Left ventricle myocardium superior (tissue), 1 donor: ENCODE measurements around the gene RPS3A. TPM values are rescaled to one million over a fixed set of nuclear protein-coding genes. Genes with fewer than 3 reads are reported as not detected.
A peak's percentile ranks its signal among the peaks of the same experiment; 100 is the strongest.
"Not testable (repeated sequence)": the region's sequence is repeated elsewhere in the genome, so short reads cannot be mapped to it uniquely, and the experiment has no call there.

Experiments used
- ATAC-seq: fragments of 200-7000 bp; cut with Tn5 transposase; one replicate; pipeline ENCODE4 v1.9.1; 2020; ENCODE audit warnings: mild to moderate bottlenecking, moderate library complexity
- DNase-seq: peaks from one replicate; pipeline ENCODE4 v3.0.0-alpha.2; 2020
- intact Hi-C: fragments of 100-400 bp; cut with micrococcal nuclease; formaldehyde crosslinking; loops from one replicate; pipeline ENCODE4 v1.11.0; 2022
- total RNA-seq: library from RNA; stranded (reverse); fragmentation: NEBNext Ultra II Directional; extraction: Animal tissue kit (Norgen Biotek cat#: 25700); gene quantifications from one replicate; pipeline ENCODE4 v1.2.1, GENCODE V29; 2021
- donor health status: DM: no; HTN: yes; CAD: no; lungs with severe emphysema.

The RPS3A gene
- total RNA-seq, 1 donor from 2014 or later: 940 TPM

DNA sequence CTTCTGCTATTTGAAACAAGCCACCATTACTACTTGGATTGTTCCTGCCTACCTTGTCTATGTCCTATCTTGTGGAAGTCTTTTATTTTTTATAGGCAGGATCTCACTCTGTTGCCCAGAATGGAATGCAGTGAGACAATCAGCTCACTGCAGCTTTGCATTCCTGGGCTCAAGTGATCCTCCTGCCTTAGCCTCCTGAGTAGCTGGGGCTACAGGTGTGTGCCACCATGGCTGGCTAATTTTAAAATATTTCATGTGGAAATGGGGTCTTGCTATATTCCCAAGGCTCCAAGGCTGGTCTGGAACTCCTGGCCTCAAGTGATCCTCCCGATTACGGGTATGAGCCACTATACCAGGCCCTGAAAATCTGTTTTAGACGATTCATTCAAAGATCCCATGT, 7.6 kb downstream of the RPS3A start:
- DNase-seq (no peak), ATAC-seq (no peak)
- intact Hi-C loops: no loop called here

GRCh38 chr4:151110236-151110635, 10.8 kb downstream of the RPS3A start:
- intact Hi-C loops: no loop called here
- ATAC-seq: no peak
- DNase-seq: no peak

- DNase-seq (no peak), ATAC-seq (peak; percentile 78)
- intact Hi-C loops: no loop called here
Observed at GRCh38 chr4:151114338-151114737, 14.9 kb downstream of the RPS3A start.

GRCh38 chr4:151114986-151115385, 15.6 kb downstream of the RPS3A start:
- intact Hi-C loops: loop anchor here (5.0 kb wide), 1 partner anchor 247 kb away; no protein-coding TSS in a partner anchor
- ATAC-seq (no peak), DNase-seq (no peak)

DNA sequence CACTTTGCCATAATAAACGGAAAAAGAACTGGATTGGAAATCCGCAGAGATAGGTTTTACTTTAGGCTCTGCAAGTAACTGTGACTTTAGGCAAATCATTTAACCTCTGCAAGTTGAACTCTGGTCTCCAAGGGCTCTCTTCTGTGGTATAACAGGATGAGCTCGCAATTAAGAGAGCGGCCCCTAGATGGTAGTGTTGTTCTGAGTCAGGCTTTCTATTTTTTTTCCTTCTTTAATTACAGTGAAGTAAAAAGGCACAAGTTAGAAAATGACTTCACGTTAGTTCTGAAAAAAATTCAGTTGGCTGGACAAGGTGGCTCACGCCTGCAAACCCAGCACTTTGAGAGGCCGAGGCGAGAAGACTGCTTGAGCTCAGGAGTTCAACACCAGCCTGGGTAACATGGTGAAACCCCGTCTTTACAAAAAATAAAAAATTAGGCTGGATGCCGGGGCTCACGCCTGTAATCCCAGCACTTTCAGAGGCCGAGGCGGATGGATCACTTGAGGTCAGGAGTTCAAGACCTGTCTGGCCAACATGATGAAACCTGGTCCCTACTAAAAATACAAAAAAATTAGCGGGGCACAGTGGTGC, 18.0 kb downstream of the RPS3A start:
- peak; percentile 52 for ATAC-seq
- intact Hi-C loops: loop anchor here (5.0 kb wide), 1 partner anchor 245 kb away; no protein-coding TSS in a partner anchor

GRCh38 chr4:151129796-151130195, 30.4 kb downstream of the RPS3A start:
- intact Hi-C loops: no loop called here
- ATAC-seq: no peak
- no peak for DNase-seq

More for the DNA sequence above, 18.0 kb downstream of the RPS3A start:
- no peak for DNase-seq

DNA sequence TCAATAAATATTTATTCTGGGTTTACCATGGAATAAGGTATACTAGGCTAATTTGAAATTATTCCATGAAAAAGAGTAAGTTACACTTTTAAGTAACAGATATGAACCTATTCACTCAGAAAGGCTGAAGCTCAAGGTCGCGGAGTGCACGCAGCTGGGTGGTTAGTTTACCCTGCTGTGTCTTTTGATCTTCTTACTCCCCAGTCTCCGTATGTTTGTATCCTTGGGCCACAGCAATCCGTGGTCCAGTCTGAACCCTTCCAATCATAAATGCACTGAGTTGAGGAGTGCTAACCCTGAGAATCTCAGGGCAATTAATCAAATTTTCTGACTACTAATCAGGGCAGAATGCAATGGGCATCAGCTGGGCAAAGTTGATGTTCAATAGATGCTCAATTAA, 33.9 kb downstream of the RPS3A start:
- ATAC-seq: no peak

GRCh38 chr4:151136048-151136447, 36.6 kb downstream of the RPS3A start:
- DNase-seq, intact Hi-C loops, ATAC-seq: not testable (repeated sequence)

More for the DNA sequence above, 33.9 kb downstream of the RPS3A start:
- DNase-seq: no peak
- intact Hi-C loops: no loop called here

DNA sequence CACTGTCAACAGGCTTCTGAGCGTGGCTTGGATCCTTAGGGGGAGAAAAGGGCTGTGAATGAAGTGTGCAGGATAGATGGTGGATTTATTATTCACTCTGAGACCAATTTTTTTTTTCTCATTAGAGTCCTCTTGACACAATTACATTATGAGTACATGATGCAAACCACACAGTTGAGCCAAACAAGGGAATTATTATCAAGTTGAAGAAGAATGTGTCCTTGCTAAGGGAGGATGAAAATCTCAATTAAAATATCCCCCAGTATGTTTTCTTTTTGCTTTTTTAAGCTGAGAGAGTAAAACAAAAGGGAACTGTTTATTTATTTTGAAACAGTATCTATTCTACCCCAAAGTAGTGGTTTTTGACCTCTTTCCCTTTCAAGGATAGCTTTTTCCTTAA, 40.4 kb downstream of the RPS3A start:
- intact Hi-C loops: no loop called here
- no peak for ATAC-seq
- DNase-seq: no peak

DNA sequence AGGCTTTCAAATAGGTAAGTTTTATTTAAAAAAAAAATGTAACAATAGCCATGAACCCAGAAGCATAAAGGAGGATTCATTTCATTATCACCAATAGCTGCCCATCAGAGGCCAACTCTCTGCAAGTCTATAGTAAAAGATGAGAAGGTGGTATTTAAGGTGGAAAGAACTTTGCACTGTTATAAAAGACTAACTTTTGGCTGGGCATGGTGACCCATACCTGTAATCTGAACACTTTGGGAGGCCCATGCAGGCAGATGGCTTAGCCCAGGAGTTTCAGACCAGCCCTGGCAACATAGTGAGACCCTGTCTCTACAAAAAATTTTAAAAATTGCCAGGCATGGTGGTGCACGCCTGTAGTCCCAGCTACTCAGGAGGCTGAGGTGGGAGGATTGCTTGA, 43.3 kb downstream of the RPS3A start:
- intact Hi-C loops: no loop called here
- ATAC-seq: no peak
- DNase-seq: no peak

DNA sequence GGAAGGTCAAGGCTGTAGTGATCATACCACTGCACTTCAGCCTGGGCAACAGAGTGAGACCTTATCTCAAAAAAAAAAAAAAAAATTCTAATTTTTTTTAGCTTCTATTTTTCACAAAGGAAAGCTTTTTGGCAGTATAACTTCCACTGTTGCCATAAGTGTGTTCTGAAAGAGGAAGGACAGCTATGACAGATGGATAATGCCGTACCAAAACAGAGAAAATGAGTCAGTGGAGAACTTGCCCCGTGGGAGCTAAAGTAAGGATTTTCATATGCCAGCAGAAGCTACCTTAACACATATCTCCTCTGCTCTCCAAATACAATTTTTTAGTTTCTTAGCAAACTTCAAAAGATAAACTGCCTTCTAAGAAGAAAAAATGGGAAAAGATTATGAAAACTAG, 43.7 kb downstream of the RPS3A start:
- DNase-seq (no peak), ATAC-seq (no peak)
- intact Hi-C loops: no loop called here

GRCh38 chr4:151143811-151144210, 44.4 kb downstream of the RPS3A start:
- intact Hi-C loops: no loop called here
- DNase-seq (no peak), ATAC-seq (no peak)

- intact Hi-C loops: no loop called here
- DNase-seq (no peak), ATAC-seq (peak; percentile 89)
Observed at GRCh38 chr4:151144329-151145072, 45.1 kb downstream of the RPS3A start.

GRCh38 chr4:151147000-151147399, 47.6 kb downstream of the RPS3A start:
- DNase-seq (no peak), ATAC-seq (no peak)
- intact Hi-C loops: no loop called here

- ATAC-seq: no peak
- DNase-seq: no peak
- intact Hi-C loops: no loop called here
Observed at GRCh38 chr4:151148261-151148660, 48.8 kb downstream of the RPS3A start.

DNA sequence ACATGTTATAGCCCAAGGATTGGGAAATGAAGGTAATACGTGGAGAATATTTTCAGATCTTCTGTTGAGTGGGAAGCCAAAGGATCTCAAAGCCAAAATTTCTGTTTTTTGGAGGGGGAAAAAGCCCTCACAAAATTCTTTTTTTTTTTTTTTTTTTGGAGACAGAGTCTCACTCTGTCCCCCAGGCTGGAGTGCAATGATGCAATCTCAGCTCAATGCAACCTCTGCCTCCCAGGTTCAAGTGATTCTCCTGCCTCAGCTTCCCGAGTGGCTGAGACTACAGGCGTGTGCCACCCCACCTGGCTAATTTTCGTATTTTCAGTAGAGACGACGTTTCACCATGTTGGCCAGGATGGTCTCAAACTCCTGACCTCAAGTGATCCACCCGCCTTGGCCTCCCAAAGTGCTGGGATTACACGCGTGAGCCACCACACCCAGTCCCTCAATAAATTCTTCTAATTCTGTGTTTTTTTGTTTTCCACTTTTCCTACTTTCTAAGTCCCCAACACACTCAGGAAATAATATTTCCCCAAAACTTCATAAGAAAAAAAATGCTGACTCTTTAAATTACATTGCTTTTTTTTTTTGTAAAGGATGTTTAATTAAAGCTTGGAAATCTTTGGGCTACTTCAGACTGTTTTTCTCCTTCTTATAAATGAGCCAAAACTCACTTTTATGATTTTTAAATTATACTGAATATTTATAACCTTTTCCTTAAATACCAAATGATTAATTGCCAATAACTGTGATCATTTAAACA, 51.6 kb downstream of the RPS3A start:
- DNase-seq: no peak
- intact Hi-C loops: no loop called here
- ATAC-seq: no peak

GRCh38 chr4:151152028-151152427, 52.6 kb downstream of the RPS3A start:
- ATAC-seq (no peak), DNase-seq (no peak)
- intact Hi-C loops: no loop called here

DNA sequence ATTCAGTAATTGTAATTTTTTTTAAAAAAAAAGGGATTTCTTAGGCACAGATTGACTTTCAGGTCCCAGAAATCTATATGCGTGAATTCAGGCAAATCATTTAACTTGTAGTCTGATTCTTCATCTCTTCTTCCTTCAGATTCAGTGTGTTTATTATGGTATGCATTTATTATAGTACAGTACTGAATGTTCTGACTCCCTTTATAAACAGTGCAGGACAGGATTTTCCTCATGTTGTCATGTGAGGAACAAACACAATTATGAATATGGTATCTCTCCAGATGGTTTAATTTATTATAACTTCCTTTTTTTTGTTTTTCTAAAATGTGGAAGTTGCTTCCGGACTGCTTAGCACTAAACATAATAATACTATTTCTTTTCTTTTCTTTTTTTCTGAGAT, 54.2 kb downstream of the RPS3A start:
- intact Hi-C loops: no loop called here
- ATAC-seq (no peak), DNase-seq (no peak)
